NCI-H146 treated with DMSO at 0.1 percent for 48 hours (cell line): ENCODE data around the gene CD276.
A peak's percentile ranks its signal among the peaks of the same experiment; 100 is the strongest.
"Not testable (repeated sequence)": the region's sequence is repeated elsewhere in the genome, so short reads cannot be mapped to it uniquely, and the experiment has no call there.

ENCODE experiments used
- DNase-seq: peaks from one replicate; lab custom pipeline; 2025; ENCODE audit not compliant: unreplicated experiment; lab: John Stamatoyannopoulos, UW

CD276 gene

DNA sequence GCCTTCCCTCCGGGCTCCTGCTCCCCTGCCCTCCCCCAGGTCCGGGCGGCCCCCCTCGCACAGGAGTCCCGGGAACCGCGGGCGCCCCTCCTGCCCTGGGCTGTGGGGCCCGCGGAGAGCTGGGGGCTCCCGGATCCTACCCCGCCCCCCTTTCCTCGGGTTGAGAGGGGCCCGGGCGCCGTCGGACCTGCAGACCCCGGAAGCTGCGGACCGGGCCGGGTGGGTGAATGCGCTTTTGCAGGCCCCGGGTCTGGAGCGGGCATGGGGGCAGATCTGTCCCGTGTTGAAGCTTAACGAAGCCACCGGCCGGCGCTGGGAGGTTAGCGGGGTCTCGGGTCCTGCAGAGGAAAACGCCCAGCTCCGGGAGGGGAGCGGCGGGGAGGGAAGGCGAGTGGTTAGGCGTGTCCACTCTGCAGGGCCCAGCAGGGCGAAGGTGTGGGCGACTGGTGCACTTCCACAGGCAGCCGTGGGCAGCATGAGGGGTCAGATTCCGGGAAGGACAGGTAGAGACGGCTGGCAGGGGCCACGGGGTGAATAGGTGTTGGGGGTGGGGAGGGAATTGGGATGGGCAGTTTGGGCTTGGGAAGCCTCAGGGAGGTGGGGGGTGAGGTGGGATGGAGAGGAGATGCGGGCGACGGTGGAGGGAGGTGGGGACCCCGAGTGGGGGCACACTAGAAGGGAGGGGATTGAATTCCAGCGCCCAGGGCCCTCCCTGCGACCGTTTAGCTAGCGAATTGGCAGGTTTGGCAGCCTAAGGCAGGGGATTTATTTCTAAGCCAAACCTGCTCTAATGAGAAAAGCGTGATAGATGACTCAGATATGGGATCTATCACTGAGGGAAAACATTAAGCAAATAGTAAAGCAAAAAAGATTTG, 635 bp downstream of the CD276 start:
- DNase-seq = no peak

DNA sequence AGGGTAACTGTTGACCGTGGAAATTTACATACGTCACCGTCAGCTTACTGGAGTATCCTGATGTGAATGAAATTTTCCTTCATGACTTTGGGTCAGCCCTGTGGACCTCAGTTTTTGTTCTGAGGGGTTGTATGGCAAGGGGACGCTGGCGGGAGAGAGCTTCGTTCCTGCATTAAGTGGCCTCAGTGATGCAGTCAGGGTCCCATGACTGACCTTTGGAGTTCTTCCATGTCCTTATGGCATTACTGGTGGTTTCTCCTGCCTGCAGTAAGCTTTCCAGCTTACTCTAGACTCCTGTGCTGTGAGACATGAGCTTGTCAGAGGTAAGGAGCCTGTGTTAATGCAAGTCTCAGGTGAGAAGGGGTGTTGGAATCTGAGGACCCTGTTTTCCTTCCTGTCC, 1.8 kb downstream of the CD276 start:
- DNase-seq = no peak

DNA sequence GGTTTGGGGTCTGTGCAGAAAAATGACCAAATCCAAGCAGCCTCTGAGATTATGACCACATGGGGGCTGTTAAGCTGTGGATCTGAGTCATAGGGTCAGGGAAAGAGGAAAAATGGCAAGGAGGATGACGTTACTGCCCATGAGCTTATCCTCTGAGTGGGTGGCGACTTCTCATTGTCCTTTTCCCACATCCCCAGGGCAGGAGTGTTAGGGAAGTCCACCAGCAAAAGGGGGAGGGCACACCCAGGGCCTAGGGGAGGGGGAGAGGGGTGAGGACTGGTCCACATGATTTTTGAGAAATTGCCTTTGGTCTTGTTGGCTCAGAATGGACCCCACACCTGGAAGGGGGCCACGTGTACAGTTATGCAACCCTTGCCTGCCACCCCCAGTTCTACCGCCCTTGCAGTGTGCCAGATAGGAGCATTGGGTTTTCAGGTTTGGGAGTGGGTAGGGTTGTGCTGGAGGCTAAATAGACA, 2.6 kb downstream of the CD276 start:
- DNase-seq = no peak

DNA sequence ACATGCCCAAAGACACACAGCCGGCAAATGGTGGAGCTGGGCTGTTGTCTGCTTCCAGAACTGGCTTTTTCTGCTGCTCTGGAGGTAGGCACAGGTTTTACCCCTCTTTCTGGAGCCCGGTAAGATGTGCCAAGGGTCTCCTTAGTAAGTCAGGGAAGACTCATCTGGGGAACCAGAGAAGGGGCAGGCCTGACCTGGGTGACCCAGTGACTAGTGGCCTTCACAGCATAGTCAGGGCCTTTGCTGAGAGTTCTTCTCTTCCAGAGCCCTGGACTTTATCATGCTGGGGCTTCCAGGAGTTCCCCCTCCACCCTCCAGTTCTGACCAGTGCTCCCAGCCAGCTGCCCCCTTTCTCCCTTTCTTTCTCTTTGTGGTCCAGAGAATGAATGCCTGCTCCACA, 3.2 kb downstream of the CD276 start:
- no peak for DNase-seq

DNA sequence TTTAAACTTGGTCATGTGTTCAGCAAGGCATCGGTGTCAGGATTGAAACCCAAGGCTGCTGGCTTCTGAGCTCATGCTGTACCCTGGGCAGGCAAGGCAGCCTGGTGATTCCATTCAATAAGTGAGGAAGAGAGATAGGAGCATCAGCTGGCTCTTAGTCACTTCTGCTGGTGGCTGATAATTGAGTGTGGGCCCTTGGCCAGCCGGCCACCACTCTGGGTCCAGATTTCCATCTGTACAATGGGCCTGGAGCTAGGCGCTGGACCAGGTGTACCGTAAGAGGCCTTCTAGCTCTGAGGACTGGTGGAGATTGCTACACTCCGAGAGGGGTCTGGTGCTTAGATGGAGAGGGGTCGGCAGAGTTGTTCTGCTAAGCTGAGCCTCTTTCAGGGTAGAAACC, 4.3 kb downstream of the CD276 start:
- DNase-seq = no peak

DNA sequence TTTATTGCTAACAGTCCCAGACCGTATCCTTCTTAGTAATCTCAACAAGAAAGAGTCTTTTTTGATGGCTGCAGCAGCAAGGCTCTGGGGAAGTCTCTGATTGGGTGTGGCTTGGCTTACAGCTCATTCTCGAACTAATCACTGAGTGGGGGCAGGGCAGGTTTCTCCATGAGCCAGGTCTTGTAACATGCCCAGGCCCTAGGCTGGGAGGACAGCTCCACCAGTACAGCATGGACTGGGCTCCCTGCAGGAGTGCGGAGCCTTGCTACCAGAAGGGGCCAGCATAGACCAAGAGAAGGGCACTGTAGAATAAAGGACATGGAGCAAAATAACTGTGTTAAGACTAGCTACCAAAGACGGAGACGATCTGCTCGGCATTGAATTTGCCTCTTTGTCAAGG, 7.2 kb downstream of the CD276 start:
- DNase-seq = no peak

DNA sequence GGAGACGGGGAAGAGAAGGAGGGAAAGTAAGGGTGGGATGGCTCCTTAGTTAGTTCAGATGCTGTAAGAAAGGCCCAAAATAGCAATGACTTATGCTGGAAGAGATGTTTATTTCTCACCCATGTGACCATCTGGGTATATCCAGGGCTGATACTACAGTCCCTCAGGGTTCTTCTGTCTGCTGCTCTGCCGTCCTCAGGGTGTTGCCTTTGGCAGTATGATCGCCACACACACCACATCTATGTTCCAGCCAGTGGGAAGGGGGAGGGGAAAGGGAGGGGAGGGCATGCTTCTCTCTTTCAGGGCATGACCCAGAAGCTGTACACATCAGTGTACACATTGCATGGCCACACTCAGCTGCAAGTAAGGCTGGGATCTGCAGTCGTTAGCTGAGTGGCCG, 10.2 kb downstream of the CD276 start:
- no peak for DNase-seq

DNA sequence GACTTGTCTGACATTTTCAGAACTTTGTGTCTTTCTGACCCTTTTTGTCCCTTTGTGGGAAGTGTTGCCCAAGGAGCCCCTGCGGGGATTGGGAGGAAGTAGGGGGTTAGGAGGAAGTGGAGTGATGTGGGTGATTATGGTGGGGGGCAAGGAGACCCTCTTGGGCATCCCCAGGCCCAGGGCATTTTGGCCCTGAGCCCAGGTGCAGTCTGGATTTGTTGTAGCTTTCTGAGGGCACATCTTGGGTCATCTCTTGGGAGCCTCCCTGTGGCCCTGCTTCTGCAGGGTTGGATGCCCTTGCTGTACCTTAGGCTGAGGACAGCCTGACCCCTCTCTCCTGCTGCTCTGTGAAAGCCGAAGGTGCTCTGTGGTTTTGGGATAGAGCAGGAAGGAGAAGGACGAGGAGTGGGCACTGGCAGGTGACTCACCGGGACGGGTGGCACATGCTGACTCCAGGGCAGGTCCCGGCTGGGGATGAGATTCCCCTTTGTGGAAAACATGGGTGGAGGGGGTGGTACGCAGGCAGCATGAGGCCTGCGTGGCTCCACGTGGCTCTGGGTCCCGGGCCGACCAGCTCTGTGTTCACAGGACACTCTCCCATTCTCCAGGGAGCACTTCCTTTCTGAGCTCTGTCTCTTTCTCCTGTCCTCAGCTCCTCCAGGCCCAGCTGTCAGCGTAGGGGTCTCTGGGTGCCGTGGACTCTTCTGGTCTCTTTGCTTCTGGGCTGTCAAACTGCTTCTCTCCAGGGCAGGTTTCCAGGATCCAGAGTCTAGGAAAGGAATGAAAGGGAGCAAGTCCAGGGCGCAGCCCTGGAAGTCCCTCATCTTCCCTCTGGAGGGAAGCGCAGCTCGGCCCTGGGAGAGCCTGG, 11.8 kb downstream of the CD276 start:
- DNase-seq = no peak

DNA sequence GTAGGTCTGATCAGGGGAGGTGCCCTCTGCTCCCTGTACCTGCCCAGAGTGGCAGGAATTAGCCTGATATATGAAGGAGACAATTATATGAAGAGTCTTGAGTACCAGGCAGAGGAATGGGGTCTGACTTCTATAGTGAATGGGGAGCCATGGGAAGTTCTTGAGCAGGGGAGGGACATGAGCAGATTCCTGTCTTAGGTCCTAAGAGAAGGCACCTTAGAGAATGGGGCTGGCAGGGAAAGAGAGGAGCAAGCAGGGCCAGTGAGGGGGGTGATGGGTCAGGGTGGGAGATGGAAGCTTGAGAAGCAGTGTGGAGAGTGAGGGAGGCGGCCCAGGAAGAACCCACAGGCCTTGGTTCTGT, 12.4 kb downstream of the CD276 start:
- DNase-seq = no peak

DNA sequence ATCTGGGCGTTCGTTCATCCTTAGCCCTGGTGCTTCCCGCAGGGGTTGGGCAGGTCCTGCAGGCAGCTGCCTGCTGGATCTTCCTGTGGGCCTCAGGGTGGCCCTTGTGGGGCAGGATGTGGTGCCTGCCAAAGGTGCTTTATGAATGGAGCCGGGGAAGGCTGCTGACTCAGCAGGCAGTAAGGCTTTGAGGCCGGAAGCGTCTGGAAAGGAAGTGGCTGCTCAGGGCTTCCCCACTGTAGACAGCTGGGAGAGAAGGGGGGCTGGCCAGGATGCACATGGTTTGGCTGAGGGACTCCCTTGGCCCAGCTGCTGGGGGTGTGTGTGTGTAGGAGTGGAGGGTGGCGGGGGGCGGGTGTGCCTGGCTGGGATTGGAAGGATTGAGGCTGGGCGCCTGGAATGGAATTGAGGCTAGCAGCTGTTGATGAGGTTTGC, 12.9 kb downstream of the CD276 start:
- no peak for DNase-seq

DNA sequence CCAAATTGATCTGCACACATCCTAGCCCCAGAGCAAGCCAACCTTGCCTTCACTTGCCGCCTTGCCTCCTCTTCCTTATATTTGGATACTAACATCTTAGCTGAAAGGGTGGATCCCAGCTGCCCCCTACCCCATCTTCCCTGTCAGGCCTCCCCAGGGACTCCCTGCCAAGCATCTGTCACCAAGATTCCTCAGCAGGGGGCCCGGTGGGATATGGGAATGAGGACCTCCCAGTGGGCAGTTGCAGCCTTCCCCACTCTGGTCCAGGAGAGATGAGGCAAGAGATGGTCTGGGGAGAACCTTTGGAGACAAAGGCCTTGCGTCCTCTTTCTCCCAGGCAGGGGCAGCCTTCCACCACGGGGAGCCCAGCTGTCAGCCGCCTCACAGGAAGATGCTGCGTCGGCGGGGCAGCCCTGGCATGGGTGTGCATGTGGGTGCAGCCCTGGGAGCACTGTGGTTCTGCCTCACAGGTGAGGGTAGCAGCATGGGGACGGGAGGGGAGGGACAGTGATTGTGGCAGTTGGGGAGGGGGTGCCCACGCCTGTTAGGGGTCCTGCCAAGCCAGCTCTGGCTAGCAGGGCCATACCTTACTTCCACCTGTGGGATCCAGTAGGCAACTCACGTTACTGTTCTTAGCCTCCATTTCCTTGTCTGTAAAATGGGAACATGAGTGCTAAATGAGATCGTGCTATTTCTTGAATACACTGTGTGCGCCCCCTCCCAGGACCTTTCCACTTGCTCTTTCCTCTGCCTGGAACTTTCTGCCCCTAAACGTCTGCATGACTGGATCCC, 15.3 kb downstream of the CD276 start:
- no peak for DNase-seq

DNA sequence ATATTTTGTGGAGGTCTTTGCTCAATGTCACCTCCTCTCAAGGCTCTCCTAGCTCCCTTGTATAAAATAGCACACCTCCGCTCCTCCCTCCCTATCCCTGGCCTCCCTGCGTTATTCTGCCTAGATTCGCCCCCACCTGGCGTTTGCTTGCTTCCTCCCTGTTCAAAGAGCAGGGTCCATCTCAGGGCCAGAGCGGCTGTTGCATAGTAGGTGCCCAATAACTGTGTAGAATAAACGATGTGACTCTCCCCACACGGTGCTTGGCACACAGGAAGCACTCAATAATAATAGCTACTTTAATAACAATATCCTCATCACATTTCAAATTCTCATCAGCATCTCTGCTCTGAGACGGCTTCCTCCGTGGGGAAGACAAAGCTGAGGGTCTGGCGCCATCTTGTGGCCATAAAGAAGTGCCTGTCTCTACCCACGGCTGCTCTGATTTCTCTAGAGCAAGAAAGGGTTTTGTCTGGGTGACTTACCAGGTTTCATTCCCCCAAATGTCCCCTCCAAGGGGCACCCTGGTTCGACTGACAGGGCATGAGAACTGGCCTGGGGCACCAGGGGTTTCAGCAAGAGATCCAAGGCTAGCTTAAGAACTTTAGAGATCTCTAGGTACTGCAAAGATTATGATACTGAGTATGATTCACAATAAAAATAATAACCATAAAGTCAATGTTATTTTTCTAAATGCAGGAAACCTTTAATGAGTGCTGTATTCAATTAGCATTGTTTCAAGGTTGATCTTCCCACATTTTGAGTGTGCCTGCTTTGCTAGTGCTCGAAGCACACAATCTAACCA, 16.1 kb downstream of the CD276 start:
- DNase-seq = peak; percentile 19

DNA sequence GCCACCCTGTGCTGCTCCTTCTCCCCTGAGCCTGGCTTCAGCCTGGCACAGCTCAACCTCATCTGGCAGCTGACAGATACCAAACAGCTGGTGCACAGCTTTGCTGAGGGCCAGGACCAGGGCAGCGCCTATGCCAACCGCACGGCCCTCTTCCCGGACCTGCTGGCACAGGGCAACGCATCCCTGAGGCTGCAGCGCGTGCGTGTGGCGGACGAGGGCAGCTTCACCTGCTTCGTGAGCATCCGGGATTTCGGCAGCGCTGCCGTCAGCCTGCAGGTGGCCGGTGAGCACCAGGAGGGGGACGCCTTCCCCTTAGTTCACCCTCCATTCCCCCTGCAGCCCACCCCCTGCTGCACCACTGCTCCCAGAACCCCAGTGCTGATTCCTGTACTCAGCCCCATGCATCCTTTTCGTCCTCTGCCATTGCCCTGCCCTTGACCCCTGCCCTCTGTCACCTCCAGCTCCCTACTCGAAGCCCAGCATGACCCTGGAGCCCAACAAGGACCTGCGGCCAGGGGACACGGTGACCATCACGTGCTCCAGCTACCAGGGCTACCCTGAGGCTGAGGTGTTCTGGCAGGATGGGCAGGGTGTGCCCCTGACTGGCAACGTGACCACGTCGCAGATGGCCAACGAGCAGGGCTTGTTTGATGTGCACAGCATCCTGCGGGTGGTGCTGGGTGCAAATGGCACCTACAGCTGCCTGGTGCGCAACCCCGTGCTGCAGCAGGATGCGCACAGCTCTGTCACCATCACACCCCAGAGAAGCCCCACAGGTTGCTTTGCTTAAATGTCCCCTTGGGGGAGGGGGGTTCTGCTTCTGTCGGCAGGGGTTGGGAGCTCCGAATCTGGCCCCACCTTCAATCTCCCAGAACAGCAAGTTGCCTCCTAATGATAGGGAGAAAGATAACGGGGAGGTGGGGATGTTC, 18.4 kb downstream of the CD276 start:
- not testable (repeated sequence) for DNase-seq

DNA sequence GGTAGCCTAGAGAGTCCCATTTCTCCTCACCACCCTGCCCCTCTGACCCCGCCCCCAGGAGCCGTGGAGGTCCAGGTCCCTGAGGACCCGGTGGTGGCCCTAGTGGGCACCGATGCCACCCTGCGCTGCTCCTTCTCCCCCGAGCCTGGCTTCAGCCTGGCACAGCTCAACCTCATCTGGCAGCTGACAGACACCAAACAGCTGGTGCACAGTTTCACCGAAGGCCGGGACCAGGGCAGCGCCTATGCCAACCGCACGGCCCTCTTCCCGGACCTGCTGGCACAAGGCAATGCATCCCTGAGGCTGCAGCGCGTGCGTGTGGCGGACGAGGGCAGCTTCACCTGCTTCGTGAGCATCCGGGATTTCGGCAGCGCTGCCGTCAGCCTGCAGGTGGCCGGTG, 19.4 kb downstream of the CD276 start:
- DNase-seq = not testable (repeated sequence)

DNA sequence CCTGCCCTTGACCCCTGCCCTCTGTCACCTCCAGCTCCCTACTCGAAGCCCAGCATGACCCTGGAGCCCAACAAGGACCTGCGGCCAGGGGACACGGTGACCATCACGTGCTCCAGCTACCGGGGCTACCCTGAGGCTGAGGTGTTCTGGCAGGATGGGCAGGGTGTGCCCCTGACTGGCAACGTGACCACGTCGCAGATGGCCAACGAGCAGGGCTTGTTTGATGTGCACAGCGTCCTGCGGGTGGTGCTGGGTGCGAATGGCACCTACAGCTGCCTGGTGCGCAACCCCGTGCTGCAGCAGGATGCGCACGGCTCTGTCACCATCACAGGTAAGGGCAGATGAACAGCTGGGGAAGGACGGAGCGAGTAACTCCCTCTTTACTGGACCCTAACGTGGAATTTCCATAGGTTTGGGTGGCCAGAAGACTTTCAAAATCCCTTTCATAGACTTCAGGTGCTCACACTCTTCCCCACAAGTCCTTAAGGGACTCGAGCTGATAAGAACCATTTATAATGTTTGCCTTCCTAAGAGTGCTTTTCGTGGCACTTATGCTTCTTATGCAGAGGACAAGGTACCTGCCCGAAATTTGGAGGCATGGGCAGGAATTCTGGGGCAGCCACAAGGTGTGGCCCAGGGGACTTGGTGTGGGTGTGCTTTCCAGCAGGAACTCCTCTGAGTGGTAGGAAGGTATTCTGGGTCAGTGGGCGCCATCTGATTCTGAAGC, 20.1 kb downstream of the CD276 start:
- not testable (repeated sequence) for DNase-seq

DNA sequence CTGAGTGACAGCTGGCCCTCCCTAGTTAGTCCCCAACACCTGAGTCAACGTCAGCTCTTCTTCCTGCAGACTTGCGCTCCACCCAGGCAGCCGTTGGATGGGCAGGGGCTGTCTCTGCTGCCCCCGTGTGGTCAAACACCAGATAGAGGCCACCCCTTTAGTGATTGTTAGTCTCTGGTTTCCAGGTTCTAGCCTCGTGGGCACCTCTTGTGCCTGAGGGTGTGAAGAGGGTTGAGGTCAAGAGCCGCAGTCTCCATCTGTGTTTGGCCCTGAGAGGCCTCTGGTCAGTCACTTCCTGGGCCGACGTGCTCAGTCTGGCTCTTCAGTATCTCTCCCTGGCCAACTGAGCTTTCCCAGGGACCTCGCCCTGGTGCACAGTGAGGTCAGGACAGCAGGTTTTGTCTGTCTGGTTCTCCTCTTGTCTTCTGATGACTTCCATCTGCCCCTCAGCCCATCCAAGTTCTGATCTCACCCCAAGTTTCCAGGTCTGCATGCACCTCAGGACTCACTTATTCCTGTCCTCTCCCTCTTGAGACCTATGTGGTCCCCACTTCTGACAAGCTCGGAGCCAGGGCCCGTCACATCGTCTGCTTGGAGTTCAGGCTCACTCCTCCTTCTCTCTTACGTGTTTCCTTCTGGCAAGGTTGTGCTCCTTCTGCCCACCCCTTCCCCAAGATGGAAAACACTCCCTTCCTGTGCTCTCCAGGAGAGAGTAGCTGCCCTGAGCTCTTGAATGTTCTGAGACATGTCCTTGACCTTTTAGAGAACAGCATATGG, 20.9 kb downstream of the CD276 start:
- peak; percentile 3 for DNase-seq

DNA sequence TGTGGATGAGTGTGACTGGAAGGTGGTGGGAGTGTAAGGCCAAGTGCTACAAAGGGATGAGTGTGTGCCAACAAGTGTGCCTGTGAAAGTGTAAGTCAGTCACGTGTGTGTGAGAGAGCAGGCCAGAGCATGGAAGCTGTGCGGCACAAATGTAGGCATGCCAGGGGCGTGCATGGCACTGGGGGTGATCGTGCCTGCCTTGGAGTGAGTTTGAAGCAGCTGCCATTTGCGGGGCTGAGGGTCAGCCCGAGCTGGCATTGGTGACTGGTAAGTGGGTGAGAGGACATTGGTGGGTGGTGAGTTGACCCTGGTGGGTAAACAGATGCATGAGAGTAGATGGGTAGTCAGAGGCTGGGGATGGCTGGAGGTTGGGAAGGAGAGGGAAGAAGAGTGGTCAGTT, 24.5 kb downstream of the CD276 start:
- DNase-seq = no peak

DNA sequence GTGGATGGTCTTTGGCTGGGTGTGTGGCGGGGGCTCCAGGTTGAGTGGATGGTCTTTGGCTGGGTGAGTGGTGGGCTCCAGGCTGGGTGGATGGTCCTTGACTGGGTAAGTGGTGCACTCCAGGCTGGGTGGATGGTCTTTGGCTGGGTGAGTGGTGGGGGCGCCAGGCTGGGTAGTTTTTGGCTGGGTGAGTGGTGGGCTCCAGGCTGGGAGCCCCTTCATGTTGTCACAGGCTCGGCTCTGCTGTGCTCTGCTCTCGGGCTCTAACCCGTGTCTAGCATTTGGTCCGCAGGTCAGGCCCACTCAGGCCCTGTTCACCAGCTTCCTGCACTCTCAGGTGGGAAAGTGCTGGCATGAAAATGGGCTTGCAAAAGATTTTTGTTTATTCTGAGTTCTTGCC, 25.1 kb downstream of the CD276 start:
- DNase-seq = no peak
